HepG2 (cell line): Measurements from ENCODE around the gene SELENOS.

ENCODE experiments used
- TBL1XR1 ChIP-seq: fragments of 150-350 bp; IDR thresholded peaks from 2 replicates; pipeline ENCODE4 v1.6.1; 2014; ENCODE audit warnings: borderline replicate concordance, low read length; ENCODE audit not compliant: partially characterized antibody
- ZNF496 ChIP-seq: sonication (generic); formaldehyde crosslinking; IDR thresholded peaks from 2 replicates; pipeline ENCODE4 v1.8.1; 2023; ENCODE audit warnings: mild to moderate bottlenecking, moderate library complexity, missing genetic modification reagents; ENCODE audit not compliant: insufficient replicate concordance
- ZNF737 ChIP-seq: sonication (generic); formaldehyde crosslinking; IDR thresholded peaks from 2 replicates; pipeline ENCODE4 v1.5.0; 2020; ENCODE audit warnings: missing genetic modification reagents, mild to moderate bottlenecking, borderline replicate concordance
- TF ChIP-seq, protein P1 (sequence below): sonication (generic); formaldehyde crosslinking; IDR thresholded peaks from 2 replicates; pipeline ENCODE4 v1.4.0; 2020; ENCODE audit warnings: low read depth, mild to moderate bottlenecking, missing genetic modification reagents
- TF ChIP-seq, protein P2 (sequence below): sonication (generic); formaldehyde crosslinking; IDR thresholded peaks from 2 replicates; pipeline ENCODE4 v1.8.1; 2022; ENCODE audit warnings: low read depth, mild to moderate bottlenecking, missing genetic modification reagents

- TF ChIP-seq ZNF496 (CRISPR knock-in tag): no peak
- no peak for TF ChIP-seq TBL1XR1
- TF ChIP-seq ZNF737: no peak
- TF ChIP-seq, protein P1, sequence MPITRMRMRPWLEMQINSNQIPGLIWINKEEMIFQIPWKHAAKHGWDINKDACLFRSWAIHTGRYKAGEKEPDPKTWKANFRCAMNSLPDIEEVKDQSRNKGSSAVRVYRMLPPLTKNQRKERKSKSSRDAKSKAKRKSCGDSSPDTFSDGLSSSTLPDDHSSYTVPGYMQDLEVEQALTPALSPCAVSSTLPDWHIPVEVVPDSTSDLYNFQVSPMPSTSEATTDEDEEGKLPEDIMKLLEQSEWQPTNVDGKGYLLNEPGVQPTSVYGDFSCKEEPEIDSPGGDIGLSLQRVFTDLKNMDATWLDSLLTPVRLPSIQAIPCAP: no peak
- TF ChIP-seq, protein P2, sequence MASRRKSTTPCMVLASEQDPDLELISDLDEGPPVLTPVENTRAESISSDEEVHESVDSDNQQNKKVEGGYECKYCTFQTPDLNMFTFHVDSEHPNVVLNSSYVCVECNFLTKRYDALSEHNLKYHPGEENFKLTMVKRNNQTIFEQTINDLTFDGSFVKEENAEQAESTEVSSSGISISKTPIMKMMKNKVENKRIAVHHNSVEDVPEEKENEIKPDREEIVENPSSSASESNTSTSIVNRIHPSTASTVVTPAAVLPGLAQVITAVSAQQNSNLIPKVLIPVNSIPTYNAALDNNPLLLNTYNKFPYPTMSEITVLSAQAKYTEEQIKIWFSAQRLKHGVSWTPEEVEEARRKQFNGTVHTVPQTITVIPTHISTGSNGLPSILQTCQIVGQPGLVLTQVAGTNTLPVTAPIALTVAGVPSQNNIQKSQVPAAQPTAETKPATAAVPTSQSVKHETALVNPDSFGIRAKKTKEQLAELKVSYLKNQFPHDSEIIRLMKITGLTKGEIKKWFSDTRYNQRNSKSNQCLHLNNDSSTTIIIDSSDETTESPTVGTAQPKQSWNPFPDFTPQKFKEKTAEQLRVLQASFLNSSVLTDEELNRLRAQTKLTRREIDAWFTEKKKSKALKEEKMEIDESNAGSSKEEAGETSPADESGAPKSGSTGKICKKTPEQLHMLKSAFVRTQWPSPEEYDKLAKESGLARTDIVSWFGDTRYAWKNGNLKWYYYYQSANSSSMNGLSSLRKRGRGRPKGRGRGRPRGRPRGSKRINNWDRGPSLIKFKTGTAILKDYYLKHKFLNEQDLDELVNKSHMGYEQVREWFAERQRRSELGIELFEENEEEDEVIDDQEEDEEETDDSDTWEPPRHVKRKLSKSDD (CRISPR knock-in tag): no peak
Observed at GRCh38 chr15:101244036-101244781, 33.1 kb downstream of the SELENOS start.
